MG63 (cell line): Measurements from ENCODE around the gene CDKN2B-AS1. TPM values are rescaled to one million over a fixed set of nuclear protein-coding genes. Genes with fewer than 3 reads are reported as not detected.

Experiments
- DNase-seq: peaks from one replicate; pipeline ENCODE4 v3.0.0-alpha.2; 2020
- H3K27me3 ChIP-seq: fragments of 250-450 bp; sonication (Bioruptor Pico); 2 replicates; pipeline ENCODE4 v1.5.1; 2020; ENCODE audit warnings: mild to moderate bottlenecking, moderate library complexity
- H3K36me3 ChIP-seq: fragments of 250-450 bp; sonication (Bioruptor Pico); 2 replicates; pipeline ENCODE4 v1.5.1; 2020; ENCODE audit warnings: mild to moderate bottlenecking, moderate library complexity
- H3K4me3 ChIP-seq: fragments of 250-450 bp; sonication (Bioruptor Pico); 2 replicates; pipeline ENCODE4 v1.5.1; 2020; ENCODE audit warnings: mild to moderate bottlenecking, moderate library complexity
- H3K9me3 ChIP-seq: fragments of 250-450 bp; sonication (Bioruptor Pico); 2 replicates; pipeline ENCODE4 v1.5.1; 2020; ENCODE audit warnings: mild to moderate bottlenecking, moderate library complexity
- total RNA-seq: library from RNA; depleted of rRNA; stranded (reverse); fragments of >200 nt; shearing (Covaris generic); gene quantifications from 2 replicates; pipeline ENCODE4 v1.2.3, GENCODE V29; 2014; ENCODE audit warnings: low replicate concordance

The CDKN2B-AS1 gene
- total RNA-seq, 1 experiment from 2014 or later, result not detected

GRCh38 chr9:22143799-22144625 is 149.4 kb downstream of the CDKN2B-AS1 start:
- Histone ChIP-seq H3K27me3 (no peaks in the 10 kb centered on the region), H3K4me3 (no peak overlapping the region), H3K9me3 (no peaks in the 10 kb centered on the region), H3K36me3 (no peaks in the 10 kb centered on the region)
- DNase-seq, result no peak

- Histone ChIP-seq H3K27me3 (no peaks in the 10 kb centered on the region), H3K36me3 (no peaks in the 10 kb centered on the region), H3K4me3 (no peak overlapping the region), H3K9me3 (no peaks in the 10 kb centered on the region)
- DNase-seq, result no peak
These were observed 152.0 kb downstream of the CDKN2B-AS1 start for GRCh38 chr9:22146604-22147003.

- Histone ChIP-seq H3K9me3 (no peaks in the 10 kb centered on the region), H3K27me3 (no peaks in the 10 kb centered on the region), H3K36me3 (no peaks in the 10 kb centered on the region), H3K4me3 (no peak overlapping the region)
- no peak for DNase-seq
These were observed 153.4 kb downstream of the CDKN2B-AS1 start for GRCh38 chr9:22147813-22148527.

GRCh38 chr9:22148528-22148875 is 153.9 kb downstream of the CDKN2B-AS1 start:
- Histone ChIP-seq H3K36me3 (no peaks in the 10 kb centered on the region), H3K4me3 (no peak overlapping the region), H3K27me3 (no peaks in the 10 kb centered on the region), H3K9me3 (no peaks in the 10 kb centered on the region)
- DNase-seq, result no peak

- DNase-seq, result no peak
- no peaks in the 10 kb centered on the region for H3K27me3 ChIP-seq
- no peaks in the 10 kb centered on the region for H3K36me3 ChIP-seq
- no peaks in the 10 kb centered on the region for H3K9me3 ChIP-seq
- H3K4me3 ChIP-seq, result no peak overlapping the region
These were observed 154.5 kb downstream of the CDKN2B-AS1 start for GRCh38 chr9:22148876-22149637.

GRCh38 chr9:22154064-22154463 is 159.5 kb downstream of the CDKN2B-AS1 start:
- no peaks in the 10 kb centered on the region for H3K36me3 ChIP-seq
- no peaks in the 10 kb centered on the region for H3K9me3 ChIP-seq
- H3K4me3 ChIP-seq, result no peak overlapping the region
- no peaks in the 10 kb centered on the region for H3K27me3 ChIP-seq
- no peak for DNase-seq

GRCh38 chr9:22156586-22156985 is 162.0 kb downstream of the CDKN2B-AS1 start:
- H3K36me3 ChIP-seq, result no peaks in the 10 kb centered on the region
- DNase-seq, result no peak
- no peaks in the 10 kb centered on the region for H3K9me3 ChIP-seq
- no peaks in the 10 kb centered on the region for H3K27me3 ChIP-seq
- no peak overlapping the region for H3K4me3 ChIP-seq

- no peak for DNase-seq
- Histone ChIP-seq H3K4me3 (no peak overlapping the region), H3K27me3 (no peaks in the 10 kb centered on the region), H3K9me3 (no peaks in the 10 kb centered on the region), H3K36me3 (no peaks in the 10 kb centered on the region)
These were observed 162.7 kb downstream of the CDKN2B-AS1 start for GRCh38 chr9:22157276-22157675.

- H3K9me3 ChIP-seq, result no peaks in the 10 kb centered on the region
- no peaks in the 10 kb centered on the region for H3K36me3 ChIP-seq
- DNase-seq, result no peak
- no peaks in the 10 kb centered on the region for H3K27me3 ChIP-seq
- H3K4me3 ChIP-seq, result no peak overlapping the region
These were observed 163.2 kb downstream of the CDKN2B-AS1 start for GRCh38 chr9:22157828-22158227.

- no peak for DNase-seq
- no peaks in the 10 kb centered on the region for H3K36me3 ChIP-seq
- H3K27me3 ChIP-seq, result no peaks in the 10 kb centered on the region
- no peaks in the 10 kb centered on the region for H3K9me3 ChIP-seq
- H3K4me3 ChIP-seq, result no peak overlapping the region
These were observed 163.7 kb downstream of the CDKN2B-AS1 start for GRCh38 chr9:22158271-22158670.

- H3K36me3 ChIP-seq, result no peaks in the 10 kb centered on the region
- H3K27me3 ChIP-seq, result no peaks in the 10 kb centered on the region
- H3K4me3 ChIP-seq, result no peak overlapping the region
- DNase-seq, result no peak
- H3K9me3 ChIP-seq, result no peaks in the 10 kb centered on the region
These were observed 164.3 kb downstream of the CDKN2B-AS1 start for GRCh38 chr9:22158927-22159346.

- DNase-seq, result no peak
- no peaks in the 10 kb centered on the region for H3K36me3 ChIP-seq
- no peaks in the 10 kb centered on the region for H3K9me3 ChIP-seq
- no peak overlapping the region for H3K4me3 ChIP-seq
- no peaks in the 10 kb centered on the region for H3K27me3 ChIP-seq
These were observed 165.0 kb downstream of the CDKN2B-AS1 start for GRCh38 chr9:22159586-22159985.

GRCh38 chr9:22160221-22160620 is 165.6 kb downstream of the CDKN2B-AS1 start:
- no peaks in the 10 kb centered on the region for H3K36me3 ChIP-seq
- no peaks in the 10 kb centered on the region for H3K27me3 ChIP-seq
- no peaks in the 10 kb centered on the region for H3K9me3 ChIP-seq
- no peak for DNase-seq
- H3K4me3 ChIP-seq, result no peak overlapping the region

GRCh38 chr9:22165144-22165543 is 170.6 kb downstream of the CDKN2B-AS1 start:
- Histone ChIP-seq H3K4me3 (no peak overlapping the region), H3K36me3 (no peaks in the 10 kb centered on the region), H3K27me3 (no peaks in the 10 kb centered on the region), H3K9me3 (no peaks in the 10 kb centered on the region)
- no peak for DNase-seq

- no peaks in the 10 kb centered on the region for H3K27me3 ChIP-seq
- no peak overlapping the region for H3K4me3 ChIP-seq
- no peak for DNase-seq
- H3K36me3 ChIP-seq, result no peaks in the 10 kb centered on the region
- no peaks in the 10 kb centered on the region for H3K9me3 ChIP-seq
These were observed 174.7 kb downstream of the CDKN2B-AS1 start for GRCh38 chr9:22169243-22169642.

- Histone ChIP-seq H3K9me3 (no peaks in the 10 kb centered on the region), H3K27me3 (no peaks in the 10 kb centered on the region), H3K36me3 (no peaks in the 10 kb centered on the region), H3K4me3 (no peak overlapping the region)
- DNase-seq, result no peak
These were observed 175.3 kb downstream of the CDKN2B-AS1 start for GRCh38 chr9:22169727-22170503.
